NCI-H128 (cell line): ENCODE data around the gene TBC1D22A.

Experiments
- DNase-seq: peaks from one replicate; lab custom pipeline; 2025; ENCODE audit not compliant: unreplicated experiment; lab: John Stamatoyannopoulos, UW

TBC1D22A gene

DNA sequence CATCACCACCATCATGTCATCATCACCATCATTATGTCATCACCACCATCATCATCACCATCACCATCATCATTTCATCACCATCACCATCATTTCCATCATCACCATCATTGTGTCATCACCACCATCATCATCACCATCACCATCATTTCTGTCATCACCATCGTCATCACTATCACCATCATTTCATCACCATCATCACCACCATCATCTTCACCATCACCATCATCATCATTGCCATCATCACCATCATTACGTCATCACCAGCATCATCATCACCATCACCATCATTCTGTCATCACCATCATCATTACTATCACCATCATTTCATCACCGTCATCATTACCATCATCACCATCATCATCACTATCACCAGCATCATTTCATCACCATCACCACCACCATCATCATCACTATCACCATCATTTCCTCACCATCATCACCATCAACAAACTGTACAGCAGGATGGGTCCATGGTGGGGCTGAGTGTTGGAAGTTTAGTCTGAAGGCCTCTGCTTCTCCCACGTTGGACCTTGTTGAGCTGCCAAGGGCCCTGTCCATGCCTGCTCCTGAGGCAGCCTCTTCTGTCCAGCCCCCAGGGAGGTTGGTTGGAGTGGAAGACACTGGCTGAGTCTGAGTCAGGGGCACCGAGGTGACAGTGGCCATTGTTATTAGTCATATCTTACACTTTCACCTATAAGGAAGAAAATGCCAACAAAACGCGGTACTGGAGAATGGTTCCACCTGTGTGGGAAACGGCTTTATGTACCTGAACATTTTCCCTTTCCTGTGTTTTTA lies 247.1 kb downstream of the TBC1D22A start:
- DNase-seq = no peak

DNA sequence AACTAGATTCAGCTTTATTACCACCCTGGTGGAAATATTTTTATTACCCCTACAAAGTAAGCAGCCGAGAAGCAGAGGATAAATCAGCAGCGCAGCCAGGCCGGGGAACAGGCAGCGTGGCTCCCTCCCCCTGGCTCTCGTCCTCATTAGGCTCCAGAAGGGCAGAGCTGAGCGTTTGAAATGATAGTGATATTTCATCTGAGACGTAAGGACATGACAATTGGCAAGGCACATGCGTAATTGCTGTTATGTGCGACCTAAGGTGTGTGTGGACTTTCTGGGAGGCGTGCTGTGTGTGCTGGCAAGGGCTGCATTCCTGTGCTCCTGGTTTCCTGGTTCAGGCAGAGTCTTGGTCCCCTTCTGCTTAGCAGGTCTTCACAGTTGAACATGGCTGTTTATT lies 247.8 kb downstream of the TBC1D22A start:
- no peak for DNase-seq

DNA sequence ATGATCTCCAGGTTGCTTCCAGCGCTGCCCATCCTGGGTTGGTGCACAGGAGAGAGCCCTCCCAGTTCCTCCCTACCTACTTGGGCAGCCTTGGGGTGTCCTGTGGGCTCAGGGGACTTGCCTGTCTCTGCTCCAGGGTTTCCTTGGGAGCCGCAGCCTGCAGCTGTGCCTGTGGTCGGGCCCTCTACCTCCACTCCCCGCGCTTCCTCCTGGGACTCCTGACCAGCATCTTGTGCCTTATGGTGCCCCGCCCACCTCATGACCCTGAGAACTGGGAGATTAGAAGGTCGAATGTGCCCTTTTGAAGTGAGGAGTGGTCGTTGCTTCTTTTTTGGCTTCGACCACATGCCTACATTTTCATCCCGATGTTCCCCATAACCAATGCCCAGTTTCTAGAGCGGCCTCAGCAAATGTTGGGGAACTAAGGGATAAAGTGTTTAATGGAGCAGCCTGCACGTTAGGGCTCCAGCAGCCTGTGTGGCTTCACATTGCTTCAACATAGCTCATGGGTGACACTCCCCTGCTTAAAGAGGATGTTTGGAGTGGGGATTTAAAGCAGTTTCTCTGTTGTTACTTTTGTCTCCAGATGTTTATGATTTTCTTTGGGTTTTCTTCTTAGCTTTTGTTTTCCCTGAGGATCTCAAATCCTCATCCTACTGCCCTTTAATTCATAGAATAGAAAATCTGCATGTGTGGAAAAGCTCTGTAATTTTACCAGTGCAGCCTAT lies 248.8 kb downstream of the TBC1D22A start:
- no peak for DNase-seq

DNA sequence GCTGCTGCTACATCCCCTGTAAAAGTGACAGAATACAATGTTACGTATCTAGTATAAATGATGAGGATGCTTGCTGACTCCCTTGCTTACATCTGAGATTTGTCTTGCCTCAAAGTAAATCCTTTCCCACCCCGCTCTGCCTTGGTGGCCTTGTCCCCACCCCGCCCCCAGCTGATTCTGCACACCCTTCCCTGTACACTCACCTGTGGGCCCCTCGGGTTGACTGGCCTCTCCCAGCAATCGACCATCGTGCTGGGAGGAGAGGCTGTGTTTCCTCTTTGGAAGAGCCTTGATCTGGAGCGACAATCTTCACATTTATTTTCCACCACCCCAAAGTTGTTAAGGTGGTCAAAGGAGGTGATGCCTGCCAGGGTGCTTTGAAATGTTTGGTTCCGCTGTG lies 249.4 kb downstream of the TBC1D22A start:
- DNase-seq = no peak

DNA sequence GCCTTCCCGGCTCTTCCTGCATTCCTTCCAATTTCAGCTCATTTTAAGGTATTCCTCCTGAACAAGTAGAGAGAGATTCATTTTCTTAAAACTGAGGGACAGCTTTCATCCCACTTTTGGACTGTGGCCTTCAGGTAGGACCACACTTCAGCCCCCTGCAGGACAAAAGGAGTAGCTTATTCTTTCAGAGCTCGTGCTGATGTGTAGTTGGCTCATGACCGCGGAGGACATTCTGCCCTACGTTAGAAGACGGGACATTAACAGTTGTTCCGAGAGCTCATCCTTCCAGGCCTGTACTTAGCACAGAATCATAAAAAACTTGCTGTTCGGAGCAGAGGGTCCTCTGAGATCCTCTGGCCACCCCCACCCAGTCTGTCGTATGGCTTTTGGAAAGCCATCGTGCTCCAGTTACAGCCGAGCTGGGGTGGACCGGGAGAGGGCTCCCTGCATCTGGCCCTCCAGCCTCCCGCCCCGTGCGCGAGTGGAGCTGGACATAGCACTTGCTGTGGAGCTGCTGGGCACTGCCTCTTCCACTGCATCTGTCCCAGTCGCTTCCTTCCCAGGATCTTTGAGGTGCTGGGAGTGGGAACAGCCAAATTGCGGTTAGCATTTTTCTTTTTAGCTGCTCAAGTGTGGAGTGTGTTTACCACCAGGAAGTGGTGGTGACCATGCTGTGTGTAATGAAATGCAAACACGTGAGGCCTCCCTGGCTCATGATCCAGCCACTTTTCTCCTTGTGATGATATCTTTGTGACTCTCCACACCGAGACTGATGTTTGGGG lies 250.3 kb downstream of the TBC1D22A start:
- DNase-seq = no peak

DNA sequence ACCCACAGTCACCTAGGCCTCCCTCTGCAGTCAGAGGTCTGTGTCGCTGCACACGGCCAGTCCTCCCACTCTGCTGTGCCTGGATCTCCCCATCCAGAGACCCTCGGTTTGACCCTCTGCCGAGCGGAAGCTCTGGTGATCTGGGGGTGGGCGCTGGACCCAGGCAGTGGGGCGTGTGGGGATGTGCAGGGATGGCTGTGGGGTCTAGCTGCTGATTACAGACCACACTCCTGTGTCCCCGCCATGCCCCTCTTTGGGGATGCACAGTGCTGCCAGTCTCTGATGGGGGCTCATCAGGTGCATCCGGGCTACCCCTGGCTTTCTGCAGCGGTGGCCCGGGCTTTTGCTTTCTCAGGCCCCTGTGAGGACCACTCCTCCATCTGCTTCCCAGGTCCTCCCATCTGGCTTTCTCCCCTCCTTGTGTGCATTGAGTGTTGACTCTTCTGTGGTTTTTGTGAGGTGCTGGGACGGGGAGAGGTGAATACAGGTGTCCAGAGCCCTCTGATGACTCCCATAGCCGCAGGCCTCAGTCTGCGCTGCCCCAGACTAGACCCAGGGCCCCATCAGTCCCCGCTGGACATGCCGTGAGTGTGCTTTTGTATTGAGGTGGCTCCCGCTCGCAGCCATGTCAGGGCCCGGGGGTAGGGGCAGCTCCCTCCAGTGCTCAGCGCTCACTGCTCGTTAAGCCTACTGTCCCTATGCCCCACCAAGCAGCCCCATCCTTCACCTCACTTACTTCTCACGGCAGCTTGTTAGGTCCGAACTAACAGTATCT lies 251.6 kb downstream of the TBC1D22A start:
- no peak for DNase-seq

DNA sequence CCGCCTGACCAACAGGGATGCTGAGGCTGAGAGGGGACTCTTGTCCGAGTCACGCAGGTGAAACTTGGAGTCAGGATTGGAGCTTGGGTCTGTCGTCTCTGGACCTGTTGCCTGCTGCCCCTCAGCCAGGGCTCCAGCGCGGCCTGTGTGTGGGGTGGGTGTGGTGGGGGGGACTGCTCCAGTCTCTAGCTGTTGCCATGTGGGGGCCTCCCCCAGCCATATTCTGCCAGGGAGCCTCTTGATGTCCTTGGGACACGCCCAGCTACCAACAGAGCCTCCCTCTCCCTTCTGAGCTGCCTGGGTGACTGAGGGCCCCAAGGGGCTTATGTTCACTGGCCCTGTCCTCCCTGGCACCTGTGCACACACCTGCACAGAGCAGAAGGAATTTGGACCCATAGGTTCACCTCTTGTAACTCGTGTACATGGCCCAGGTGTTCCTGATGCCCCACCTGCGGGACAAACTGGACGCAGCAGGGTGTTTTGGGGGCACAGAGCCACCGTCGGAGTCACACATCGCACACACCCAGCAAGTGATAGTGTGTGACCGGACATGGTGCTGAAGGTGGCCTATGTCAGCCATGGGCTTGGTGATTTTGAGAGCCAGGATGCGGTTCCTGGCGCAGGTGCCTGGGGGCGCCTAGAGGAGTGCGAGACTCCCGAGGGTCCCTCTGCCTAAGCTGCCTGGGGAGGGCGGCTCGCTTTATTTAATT lies 252.3 kb downstream of the TBC1D22A start:
- no peak for DNase-seq

DNA sequence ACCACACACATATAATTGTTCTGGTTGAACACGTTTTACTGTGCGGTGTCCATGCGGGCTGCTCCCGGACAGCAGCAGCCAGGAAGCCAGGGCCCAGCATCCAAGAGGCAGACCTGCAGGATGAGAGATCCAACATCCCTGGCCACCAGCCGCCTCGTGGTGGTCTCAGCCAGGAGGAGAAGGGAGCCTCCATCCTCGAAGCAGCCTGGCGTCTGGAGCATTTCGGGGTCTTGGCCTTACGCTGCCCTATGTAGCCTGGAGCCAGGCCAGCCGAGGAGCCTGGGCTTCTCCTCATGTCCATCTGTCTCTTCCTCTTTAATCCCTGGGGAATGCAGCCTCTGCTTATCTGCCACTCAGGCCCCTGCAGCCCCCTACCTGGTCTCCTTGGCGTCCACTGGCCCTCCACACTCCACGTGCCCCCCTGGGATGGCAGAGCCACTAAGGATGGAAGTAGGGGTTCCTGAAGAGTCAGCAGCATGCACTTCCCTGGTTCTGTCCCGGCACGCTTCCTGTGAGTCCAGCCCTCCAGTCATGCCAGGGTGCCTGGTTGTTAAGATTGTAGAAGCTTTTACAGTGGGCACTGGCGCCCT lies 253.2 kb downstream of the TBC1D22A start:
- no peak for DNase-seq

DNA sequence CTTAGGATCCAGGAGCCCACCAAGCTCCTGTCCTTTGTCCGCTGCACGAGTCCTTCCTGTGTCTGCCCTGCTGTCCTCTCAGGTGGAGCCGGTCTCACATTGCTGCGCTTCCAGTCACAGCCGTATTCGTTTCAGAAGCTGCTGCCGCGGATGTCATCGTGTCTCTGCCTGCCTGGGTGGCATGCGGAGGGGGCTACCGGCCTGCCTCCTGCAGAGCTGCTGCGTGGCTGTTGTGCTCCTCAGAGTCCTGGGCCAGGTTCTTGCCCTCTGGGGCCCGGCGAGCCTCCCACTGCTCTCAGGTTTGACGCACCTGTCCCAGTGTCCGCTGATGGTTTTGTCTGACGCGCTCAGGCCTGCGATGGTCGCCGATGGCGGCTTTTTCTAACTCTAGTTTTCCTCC lies 254.2 kb downstream of the TBC1D22A start:
- no peak for DNase-seq

DNA sequence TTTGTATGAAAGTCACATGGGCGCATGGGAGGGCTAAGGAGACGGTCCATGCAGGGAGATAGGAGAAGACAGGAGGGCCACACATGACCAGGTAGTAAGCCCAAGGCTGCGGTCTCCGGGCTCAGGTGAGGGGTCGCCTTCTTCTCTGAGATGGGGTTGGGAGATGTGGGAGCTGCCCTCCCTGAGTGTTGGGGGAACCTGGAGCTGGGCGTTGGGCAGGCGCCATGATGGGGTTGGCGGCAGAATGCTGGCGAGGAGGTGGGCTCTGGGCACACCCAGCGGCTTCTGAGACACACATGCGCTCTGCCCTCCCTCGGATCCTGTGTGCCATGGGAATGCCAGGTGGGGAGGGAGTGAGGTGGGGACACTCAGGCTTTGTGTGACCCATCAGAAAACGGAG lies 254.8 kb downstream of the TBC1D22A start:
- no peak for DNase-seq

DNA sequence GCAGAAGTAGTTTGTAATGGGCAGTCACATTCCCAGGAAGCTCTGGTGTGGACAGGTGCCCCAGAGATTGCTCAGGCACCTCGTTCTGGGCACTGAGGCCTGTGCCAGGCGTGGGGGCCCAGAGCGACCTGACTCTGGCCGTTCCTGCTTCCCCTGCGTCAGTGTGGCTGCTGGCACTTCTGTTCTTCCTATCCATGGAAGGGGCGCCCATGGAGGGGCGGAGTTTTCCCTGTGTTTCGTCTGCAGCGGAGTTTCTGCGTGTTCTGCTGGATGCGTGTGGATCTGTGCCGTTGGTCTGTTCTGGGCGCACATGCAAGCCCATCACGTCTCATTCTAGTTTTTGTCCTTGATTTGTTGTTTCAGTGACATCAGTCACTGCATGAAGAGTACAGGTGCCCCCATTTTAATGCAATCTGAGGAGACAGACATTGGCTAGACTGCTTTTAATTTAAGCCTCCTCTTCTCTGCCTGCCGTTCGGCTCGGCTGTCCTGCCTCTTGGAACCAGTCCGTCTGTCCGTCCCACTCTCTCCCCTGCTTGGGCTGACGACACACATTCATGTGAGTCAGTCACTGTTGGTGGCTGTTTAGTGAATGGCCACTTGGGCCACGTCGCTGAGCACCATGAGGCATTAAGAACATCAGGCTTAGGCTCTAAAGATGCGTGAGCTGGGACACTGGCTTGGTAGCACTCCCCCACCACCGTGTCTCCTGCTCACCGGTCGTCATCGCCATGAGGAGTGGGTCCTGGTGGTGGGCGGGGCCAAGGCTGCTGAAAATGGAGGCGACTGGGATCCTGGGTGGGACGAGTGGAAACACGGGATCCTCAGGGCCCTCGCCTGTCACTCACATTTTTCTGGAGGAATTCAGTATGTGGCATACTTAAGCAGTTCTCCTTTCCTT lies 255.8 kb downstream of the TBC1D22A start:
- DNase-seq = no peak

DNA sequence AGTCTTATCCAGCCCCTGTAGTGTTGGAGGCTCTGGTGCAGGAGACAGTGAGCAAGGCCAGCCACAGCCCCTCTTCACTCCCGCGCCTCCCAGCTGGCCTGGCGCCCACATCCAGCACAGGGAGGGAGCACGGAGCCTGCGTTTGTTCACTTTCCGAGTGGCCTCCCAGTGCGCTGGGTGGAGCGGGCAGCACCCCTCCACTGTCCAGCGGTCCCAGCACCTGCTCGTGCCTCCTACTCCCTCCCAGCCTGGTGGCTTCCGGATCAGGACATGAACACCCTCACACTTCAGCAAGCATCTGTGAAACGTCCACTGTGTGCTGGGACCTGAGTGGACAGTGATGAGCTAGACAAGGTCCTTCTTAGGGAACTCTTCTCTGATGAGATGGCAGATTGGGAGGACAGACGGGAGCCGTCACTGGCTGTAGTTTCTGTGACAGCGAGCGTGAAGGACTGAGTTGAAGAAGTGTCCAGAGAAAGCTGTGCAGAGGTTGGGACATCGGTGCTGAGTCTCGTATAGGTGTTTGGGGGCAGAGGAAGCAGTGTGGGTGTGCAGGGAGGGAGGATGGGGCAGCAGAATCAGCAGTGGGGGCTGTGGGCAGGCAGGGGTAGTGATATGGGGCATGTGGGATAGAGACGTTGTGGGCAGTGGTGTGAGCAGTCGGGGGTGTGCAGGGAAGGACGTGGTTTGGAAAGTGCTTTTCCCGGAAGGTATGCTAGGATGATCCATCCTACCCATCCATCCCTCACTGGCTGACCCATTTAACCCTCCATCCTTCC lies 256.8 kb downstream of the TBC1D22A start:
- DNase-seq = no peak

DNA sequence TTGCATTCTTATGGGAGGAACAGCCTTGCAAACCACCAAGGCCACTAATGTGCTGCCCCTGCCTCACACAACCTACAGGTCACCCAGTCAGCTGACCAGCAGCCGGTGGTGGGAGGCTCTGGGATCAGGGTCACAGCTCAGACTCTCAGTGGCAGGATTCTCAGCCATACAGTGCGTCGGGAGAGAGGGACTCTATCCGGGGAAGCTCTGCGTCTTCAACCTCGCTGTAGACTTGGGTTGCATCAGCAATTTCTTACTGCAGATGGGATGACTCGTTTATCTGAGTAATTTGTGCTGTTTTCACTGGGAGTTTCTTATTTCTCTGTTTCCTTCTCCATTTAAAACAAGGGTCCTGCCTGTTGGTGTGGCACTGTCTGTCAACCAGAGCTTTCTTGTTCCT lies 257.7 kb downstream of the TBC1D22A start:
- DNase-seq = no peak

DNA sequence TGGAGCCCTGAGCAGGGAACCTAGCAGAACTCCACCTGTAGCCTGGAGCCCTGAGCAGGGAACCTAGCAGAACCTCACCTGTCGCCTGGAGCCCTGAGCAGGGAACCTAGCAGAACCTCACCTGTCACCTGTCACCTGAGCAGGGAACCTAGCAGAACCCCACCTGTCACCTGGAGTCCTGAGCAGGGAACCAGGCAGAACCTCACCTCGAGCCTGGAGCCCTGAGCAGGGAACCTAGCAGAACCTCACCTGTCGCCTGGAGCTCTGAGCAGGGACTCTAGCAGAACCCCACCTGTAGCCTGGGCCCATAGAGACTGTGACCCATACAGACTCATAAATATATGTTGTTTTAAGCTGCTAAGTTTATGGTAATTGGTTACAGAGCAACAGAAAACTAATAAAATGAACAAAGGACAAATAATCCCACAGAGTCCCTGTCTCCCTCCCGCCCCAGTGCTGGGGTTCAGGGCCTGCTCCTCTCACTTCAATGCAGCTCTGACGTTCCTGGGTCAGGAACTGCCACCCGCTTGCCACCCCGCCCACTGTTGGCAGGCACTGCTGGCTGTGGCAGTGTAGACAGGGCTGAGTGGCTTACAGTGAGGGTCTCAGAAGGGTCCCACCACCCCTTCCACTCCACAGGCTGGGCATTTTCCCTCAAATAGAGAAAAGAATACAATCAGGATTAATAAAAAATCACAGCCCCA lies 259.1 kb downstream of the TBC1D22A start:
- DNase-seq = no peak

DNA sequence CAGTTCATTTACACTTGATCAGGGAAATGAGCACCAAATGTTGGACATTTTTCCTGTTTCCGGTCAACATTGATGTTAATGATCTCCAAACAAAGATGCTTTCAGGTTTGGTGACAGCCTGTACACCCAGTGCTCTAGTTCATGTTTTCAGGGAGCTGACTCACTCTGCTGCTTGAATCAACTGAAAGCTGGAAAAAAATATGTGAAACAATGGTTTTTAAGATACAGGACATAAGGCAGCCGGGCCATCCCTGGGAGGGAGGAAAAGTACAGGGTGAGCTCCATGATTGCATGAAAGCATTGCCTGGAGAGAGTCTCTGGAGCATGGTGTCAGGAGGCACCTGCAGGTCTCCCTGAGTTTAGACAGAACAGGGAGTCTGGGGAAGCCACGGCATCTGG lies 259.6 kb downstream of the TBC1D22A start:
- no peak for DNase-seq

DNA sequence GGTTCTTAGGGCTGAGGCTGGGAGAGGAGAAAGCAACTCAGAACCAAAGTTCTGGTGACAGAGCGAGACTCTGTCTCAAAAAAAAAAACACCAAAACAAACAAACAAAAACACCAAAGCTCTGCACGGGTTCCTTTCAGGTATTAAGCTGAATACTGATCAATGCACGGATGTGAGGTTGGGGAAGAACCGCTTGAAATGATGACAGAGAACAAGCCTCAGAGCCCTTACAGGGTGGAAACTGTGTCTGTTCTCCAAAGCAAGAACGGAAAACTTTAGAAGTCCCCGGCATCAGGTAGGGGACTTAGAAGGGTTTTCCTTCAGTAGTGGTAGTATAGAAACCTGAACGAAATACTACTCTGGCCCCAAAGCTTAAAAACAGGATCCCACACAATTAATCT lies 260.0 kb downstream of the TBC1D22A start:
- DNase-seq = no peak

DNA sequence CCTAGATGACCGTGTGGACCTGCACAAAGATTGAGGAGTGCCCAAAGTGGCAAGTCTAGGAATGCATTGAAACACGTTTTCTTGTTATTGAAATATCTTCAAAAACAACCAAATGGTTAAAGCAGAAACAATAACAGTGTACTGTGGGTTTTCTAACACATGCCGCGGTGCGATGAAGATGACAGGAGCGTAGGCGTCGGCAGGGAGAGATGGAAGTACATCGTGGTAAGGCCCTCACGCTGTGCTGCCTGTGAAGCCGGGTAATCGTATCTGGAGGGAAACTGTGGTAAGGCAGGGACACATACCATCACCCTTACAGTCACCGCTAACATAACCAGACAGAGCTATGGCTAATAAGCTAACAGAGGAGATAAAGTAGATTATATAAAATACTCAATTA lies 261.4 kb downstream of the TBC1D22A start:
- DNase-seq = no peak

DNA sequence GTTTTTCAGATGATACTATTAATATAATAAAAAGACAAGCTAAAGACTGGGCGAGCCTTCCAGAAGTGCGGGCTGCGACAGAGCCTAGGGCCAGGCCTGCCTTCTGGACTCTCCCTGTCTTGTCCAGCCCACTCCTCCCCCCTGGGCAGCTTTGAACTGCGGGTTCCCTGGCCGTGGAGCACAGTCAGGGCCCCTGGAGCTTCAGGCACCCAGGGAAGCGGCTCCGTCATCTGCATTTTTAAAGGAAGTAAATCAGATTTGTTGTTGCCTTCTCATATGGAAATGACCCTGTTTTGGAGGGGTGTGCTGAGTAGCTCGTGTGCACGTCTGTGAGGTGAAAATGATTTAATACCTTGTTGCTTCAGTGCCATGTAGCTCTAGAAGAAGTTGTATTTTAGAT lies 265.3 kb downstream of the TBC1D22A start:
- no peak for DNase-seq
